GM21786 (cell line): ENCODE results near the gene MYH1.
"Not testable (repeated sequence)": the region's sequence is repeated elsewhere in the genome, so short reads cannot be mapped to it uniquely, and the experiment has no call there.

ENCODE experiments used
- ATAC-seq: cut with Tn5 transposase; IDR thresholded peaks from one replicate; pipeline ENCODE4 v1.9.1; 2021; ENCODE audit not compliant: unreplicated experiment

MYH1 gene

DNA sequence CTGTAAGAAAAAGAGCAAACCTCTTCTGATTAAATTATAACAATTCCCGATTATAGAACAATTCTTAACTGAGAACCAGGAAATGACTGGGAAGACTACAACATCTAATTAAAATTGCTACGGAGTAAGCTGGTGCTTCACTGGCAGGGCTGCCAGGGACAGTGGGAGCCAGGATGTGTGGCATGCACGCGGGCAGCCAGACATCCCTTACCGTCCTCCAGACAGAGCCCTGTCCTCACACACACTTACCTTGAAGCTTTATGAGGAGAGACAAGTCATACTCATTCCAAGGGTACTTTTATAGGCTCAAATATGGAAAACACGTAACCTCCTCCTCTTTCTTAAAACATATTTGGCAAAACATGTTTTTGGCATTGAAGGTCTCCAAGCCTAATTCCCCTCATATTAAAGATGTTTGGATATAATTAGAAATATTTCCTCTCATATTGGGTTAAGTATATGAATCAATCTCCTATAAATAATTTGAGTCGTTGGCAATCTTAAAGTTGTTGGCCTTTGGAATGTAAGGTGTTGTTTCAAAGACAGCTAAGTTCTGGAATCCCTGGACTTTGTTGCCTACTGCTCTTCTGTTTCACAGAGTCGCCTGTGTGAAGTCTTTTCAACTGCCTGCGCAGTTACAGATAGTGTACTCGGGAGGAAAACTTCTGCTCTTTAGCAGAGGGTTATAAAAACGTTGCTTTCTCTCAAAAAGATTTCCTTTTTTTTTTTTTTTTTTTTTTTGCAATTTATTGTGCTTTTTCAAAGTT, at the start of gene MYH1:
Gene MYH1, minus strand, starts transcription at position 272 of the 767 bp plus-strand sequence. CDS start 1,900 bp downstream, outside the sequence.
- no peak for ATAC-seq

DNA sequence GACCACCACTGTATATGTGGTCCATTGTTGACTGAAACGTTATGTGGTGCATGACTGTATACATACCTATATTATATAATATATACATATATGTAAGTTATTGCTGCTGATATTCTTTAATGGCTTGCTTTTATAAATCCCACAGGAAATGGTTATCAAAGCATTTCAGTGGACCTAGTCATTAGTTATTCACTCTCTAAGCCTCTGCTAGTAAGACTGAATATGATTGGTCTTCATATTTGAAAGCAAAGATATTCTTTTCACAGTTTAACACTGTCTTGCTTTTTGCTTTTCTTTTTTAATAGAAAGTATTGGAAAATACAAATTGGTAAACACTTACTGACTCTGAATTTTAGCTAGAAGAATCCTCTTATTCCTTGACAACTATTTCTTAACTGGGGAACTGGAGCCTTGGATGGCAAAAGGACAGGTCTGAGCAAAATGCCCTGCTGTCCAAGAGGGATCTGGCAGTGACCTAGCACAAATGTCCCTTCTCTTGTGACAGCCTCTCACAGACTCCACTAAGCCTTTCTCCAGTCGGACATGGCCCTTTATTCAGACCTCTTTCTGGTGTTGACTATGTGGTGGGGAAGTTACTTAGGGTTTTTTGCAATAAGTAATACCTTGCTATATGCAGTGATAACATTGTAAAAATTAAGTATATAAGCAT, 45.8 kb upstream of the MYH1 start:
- ATAC-seq = no peak

DNA sequence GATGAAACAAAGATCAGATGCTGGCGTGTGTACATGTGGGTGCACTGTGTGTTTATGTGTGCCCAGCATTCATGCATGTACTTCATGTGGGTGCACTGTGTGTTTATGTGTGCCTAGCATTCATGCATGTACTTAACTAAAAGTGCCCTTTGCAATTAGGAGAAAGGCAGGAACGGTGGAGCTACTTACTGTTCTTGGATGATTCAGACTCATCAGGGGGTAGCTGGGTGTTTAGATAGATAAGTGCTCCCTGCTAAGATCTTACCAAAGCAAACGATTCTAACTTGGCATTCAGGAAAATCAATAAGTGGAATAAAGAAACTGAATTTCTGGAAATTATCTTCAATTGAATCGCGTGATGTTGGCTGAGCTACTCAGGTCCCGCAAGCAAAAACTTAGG, 39.7 kb upstream of the MYH1 start:
- ATAC-seq = no peak

DNA sequence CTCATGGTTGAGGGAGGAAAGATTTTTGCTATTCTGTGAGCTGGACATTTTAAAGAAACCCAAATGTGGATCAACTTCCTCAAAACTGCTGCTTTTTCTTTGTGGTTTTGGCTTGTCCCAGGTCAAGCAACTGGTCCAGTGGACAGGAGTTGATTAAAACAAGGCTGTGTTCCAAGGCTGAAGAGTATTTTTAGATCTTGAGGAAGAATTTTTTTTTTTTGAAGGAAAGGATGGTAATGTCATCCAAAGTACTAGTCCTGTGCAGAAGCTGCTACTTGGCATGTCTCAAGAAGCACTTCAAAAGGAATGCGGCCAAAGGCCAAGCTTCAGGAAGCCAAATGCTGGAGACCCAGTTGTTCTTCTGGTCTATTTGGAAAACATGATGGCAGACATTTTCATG, 39.1 kb upstream of the MYH1 start:
- ATAC-seq = no peak

DNA sequence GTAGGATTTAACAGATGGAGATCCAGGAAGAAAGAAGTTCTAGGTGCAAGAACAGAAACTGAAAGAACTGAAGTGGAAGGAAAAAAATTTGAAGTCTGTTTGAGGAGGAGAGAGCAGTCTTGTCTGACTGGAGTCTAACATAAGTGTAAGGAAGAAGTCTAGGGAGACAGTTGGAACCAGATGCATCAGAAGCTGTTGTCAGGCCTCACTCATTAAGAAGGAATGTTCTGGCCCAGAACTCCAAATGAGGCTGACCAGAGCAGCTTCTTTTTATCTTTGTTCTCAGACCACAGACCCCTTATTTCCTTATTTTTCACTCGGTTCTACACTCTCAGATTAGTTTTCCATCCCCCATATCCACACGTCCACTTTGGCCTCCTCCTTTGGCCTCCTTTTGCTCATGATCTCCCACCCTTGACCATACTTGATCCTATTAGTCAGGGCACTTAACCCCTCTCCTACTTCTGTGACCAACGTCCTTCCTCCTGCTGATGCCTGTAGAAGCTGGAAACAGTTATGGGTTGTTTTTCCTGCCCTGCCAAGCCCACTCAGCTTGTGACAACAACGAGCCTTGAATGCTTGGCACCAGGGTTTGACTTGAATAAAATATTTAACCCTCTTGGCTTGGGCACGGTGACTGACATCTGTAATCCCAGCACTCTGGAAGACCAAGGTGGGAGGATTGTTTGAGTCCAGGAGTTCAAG, 38.1 kb upstream of the MYH1 start:
- ATAC-seq = no peak

DNA sequence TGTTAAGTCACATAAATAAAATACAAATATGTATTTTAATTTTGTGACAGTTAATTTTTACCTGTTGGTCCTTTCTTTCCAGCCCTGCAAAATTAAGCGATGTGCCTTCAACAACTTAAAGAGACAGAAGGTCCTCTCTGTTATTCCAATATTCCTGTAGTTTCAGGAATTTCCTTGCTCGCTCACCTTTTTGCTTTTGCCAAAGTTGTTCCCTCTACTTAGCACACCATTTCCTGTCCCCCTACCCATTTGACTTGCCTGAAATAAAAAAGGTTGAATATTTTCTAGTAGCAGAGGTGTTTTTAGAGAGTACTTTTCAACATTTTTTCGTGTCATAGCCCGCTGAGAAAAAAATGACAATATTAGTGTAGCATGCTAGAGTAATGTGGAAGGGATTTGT, 31.7 kb upstream of the MYH1 start:
- ATAC-seq = no peak

DNA sequence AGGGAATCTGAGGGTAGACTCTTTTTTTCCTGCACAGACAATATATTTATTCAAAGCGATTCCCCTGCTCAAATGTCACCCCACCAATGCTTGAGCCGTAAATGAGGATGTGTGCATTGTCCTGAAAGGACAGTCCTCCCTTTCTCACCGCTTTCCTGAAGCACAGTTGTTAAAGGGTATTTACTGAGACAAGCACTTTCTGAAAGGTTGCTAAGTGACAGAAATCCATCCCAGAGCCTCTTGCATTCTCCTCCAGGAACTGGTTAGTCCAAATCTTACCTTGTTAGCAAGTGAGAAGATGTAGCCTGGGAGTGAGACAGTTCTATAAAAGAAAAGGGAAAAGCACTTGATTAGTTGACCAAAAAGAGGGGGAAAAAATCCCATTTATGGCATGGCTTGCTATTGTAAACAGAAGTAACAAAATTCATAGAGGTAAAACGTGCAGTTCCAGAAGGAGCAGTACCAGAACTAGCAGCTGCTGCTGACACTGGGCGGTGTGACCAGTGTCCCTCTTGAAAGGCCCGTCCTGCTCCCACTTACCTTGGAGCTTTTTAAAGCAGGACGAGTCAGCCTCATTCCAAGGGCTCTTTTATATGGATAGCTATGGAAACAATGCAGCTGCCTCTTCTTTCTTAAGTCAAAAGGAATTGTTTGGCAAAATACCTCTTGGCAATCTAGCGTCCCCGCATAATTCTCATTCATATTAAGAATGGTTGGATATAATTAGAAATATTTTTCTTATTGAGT, 30.9 kb upstream of the MYH1 start, which contains the start of gene MYH2:
Gene MYH2, minus strand, starts transcription at position 563 of the 747 bp plus-strand sequence. CDS start 1,738 bp downstream, outside the sequence.
- no peak for ATAC-seq

DNA sequence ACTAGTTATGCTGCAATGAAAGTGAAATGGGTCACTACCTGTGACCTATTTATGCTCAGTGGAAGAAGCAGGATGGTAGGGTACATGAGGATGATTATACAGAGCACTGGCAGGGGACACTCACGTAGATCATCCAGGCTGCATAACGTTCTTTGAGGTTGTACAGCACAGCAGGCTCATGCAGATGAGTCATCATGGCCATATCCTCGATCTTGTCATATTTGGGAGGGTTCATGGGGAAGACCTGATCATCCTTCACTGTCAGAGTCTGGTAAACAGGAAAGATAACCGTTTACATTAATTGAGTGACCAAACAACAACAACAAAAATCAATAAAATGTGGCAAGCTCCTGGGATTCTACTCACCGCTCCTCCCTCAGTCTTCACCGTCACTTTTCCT, 29.0 kb upstream of the MYH1 start:
- ATAC-seq = no peak

DNA sequence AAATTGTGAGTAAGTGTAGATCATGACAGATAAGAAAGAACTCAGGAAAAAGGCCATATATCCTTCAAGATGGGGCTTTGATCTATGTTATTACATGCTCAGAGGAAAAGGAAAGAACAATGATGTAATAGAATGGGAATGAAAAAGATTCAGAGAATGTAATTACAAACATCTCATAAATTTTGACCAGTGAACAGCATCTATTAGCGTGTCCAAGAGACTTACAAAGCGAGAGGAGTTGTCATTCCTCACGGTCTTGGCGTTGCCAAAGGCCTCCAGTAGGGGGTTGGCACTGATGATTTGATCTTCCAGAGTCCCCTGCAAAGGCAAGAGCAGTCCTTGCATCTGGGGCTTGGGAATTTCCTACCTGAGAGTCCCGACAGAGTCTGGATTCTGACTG, 25.1 kb upstream of the MYH1 start:
- not testable (repeated sequence) for ATAC-seq

DNA sequence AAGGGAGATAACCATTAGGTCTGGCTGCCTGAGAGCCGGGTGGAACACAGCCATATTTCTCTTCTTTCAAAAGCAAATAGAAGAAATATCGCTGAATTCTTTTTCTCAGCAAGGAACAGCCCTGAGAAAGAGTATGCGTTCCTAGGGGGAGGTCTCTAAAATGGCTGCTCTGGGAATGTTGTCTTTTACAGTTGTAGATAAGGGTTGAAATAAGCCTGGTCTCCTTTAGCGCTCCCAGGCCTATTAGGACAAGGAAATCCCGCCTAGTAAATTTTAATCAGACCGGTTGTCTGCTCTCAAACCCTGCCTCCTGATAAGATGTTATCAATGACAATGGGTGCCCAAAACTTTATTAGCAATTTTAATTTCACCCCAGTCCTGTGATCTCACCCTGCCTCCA, 22.8 kb upstream of the MYH1 start:
- not testable (repeated sequence) for ATAC-seq

DNA sequence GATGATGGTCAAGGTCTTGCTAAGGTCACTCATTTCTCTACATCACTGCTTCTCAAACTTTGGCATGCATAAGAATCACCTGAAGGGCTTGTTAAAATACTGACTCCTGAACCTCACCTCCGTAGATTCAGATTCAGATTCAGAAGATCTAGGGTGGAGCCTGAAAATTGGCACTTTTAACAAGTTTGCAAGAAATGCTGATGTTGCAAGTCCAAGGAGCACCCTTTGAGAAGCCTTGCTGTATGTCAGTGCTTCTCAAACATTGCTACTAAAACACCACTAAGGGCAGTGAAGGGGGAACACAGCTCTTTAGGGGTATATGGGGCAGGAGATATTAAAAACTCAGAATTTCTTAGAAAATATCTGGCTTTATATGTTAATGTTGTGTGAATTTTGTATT, 13.7 kb upstream of the MYH1 start:
- ATAC-seq = no peak

DNA sequence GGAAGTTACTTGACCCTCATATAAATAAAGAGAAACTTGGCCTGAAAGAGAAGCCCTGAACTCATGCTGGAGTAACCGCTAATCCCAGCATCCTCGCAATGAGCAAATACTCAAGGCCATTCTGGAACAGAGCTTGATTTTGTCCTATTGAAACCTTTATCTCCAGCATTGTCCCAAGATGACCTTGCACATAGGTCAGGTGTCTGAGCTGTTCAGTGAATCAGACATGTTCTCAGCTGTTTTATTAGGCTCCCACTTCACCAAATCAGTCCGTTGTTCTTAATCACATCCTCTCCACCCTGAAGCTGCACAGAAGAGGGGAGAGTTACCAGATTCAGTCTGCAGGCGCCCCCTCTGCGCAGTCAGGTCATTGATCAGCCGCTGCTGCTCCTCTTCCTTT, 9.1 kb upstream of the MYH1 start:
- no peak for ATAC-seq

DNA sequence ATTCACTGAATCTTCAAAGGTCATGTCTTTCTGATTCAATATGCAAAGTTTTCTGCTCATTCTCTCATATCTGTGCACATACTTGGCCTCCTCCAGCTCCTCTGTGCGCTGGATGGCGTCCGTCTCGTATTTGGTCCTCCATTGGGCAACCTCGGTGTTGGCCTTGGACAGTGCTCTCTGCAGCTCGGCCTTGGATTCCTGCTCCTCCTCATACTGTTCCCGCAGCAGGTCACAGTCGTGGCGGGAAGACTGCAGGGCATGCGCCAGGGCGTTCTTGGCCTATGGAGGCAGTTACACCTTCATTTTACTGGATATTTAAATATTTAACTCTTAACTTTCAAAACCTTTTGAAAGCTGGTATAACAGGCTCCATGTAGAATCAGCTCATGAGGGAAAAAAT, 8.2 kb upstream of the MYH1 start:
- ATAC-seq = no peak

DNA sequence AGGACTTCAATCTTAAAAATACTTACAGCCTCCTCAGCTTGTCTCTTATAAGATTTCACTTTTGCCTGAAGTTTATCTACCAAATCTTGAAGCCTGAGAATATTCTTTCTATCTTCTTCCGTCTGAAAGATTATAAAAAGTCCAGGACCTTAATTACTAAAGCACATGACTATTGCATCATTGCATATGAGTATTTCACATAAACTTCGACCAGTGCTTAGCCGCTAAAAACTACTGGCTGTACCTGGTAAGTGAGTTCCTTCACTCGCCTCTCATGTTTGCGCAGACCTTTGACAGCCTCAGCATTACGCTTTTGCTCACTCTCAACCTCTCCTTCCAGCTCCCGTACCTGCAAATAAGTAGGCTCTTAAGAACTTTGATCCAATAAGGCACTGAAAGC, 4.7 kb upstream of the MYH1 start:
- ATAC-seq = no peak

DNA sequence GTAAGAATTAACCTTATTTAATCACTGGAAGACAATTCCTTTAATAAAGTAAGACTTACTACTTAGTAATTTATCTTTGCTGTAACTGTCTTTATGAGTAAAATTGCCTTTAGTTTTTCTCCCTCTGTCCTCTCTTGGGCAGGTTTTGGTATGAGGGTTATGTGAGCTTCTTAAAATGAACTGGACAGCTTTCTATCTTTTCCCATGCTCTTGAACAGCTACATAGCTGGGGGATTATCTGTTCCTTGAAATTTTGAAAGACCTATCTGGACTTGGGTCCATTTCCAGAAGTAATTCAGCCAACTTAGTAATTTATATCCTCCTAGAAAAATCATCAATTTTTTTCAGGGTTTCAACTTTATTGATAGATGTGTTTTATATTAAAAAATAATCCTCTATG, 3.6 kb upstream of the MYH1 start:
- ATAC-seq = no peak

DNA sequence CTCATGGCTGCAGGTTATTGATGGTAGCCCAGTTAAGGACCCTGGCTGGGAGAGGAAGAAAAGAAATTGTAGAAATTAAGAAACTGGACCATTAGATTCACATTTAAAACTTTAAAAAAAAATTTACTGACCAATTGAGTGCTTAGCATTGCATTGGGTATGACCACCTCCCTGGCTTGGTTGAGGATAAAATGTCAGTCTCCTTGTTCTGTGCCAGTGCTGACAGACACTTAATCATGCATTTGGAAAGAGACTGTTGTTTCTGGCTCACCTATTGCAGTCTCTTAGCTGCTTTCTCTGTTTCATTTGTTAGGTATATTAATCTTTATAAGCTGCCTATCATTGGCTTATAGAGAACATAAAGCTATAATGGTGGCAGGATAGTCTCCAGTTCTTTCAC, 1.7 kb downstream of the MYH1 start:
- no peak for ATAC-seq

DNA sequence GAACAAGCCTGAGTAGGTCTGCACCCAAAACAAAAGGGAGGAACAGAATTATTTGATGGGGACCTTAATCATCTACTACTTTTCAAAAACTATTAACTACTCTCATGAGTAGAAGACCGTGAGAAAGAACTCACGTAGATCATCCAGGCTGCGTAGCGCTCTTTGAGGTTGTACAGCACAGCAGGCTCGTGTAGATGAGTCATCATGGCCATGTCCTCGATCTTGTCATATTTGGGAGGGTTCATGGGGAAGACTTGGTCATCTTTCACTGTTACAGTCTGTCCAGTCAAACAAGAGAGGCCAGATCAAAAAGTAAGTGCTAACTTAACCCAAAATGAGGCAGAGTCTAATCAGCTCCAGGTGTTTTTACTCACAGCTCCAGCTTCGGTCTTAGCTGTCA, 2.3 kb downstream of the MYH1 start:
- ATAC-seq = no peak

DNA sequence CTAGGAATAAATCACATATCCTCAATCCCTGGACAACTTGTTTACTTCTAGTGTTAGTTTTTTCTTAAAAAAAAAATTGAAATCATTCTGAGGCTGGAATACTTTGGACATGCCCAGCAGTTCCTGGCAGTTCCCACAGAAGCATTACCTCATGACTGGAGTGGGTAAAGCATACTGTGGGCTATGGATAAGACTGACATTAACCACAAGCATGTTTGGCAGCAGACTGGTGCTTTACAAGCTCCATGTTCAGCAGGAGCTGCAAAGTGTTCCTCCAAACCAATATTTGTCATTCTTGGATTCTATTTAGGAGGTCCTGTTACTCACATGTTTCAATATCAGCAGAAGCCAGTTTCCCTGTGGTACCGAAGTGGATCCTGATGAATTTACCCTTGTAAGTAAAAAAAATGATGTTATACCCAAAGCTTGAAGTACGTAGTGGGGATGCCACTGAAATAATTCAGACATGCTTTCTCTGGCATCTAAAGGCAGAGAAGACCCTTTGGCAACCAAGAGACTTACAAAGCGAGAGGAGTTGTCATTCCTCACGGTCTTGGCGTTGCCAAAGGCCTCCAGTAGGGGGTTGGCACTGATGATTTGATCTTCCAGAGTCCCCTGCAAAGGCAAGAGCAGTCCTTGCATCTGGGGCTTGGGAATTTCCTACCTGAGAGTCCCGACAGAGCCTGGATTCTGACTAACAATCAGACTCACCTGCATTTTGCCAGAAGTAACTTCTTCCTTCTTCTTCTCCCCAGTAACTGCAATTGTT, 4.9 kb downstream of the MYH1 start:
- ATAC-seq = no peak

DNA sequence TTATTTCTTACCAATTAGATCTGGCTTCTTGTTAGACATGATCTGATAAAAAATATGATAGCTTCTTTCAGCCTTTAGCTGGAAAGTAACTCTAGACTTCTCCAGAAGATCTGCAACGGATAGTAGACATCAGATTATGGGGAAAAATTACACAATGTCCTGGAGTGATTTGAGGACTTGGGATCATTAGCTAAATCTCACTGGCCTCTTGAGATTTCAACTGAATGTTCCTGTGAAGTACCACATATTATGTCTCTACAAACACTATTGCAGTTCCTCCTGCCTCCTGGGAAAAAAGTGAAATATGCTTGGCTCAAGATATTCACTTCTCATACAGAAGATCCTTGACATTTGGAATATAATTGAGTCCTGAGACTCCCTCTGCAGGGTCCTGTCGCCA, 5.5 kb downstream of the MYH1 start:
- ATAC-seq = no peak

DNA sequence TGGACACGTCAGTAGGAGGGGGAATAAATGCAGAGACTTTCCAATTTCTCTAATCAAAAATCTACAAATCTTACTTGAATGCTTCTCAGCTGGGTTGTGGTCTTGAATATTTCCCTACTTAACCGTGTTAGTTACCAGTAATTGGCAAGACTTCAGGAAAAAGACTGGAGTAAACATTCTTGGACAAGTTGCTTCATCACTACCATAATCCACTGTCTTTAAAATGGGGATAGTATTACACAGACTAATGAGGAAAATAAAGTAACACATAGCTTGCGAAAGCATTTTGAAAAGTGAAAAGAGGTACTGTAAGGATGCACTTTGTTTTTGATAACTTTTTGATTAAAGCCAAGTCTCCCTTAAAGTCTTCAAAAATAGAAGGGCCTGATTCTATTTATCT, 18.4 kb downstream of the MYH1 start:
- ATAC-seq = no peak

DNA sequence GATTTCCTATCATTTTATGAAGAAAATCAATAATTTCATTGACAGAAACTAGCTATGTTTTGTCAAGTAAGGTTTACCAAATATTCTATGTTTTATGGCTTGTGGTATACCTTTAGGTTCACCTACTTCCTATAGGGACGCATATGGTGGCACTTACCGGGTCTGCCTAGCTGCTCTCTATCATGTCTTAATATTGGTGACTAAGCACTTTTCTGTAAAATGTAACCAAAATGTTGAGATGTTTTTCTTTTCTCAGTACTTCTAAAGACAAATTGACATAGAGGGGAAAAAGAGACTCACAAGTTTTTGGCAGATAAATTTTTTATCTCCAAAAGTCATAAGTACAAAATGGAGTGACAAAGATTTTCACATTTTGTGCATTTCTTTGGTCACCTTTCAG, 26.3 kb downstream of the MYH1 start:
- ATAC-seq = no peak
